GM12873 (cell line): ENCODE results near the gene CTNNA3.

Experiments used
- CTCF ChIP-seq: IDR thresholded peaks from 2 replicates; pipeline ENCODE4 v1.5.1; 2012; ENCODE audit warnings: low read depth, mild to moderate bottlenecking, moderate library complexity, low read length, control low read depth; ENCODE audit not compliant: insufficient read depth; ENCODE audit errors: missing control alignments

The CTNNA3 gene

GRCh38 chr10:66833861-66834260, 862.1 kb downstream of the CTNNA3 start:
- no peak for TF ChIP-seq CTCF

GRCh38 chr10:66832781-66833422, 863.1 kb downstream of the CTNNA3 start:
- no peak for TF ChIP-seq CTCF

GRCh38 chr10:66828957-66829356, 867.0 kb downstream of the CTNNA3 start:
- no peak for TF ChIP-seq CTCF

- no peak for TF ChIP-seq CTCF
Measured at GRCh38 chr10:66827353-66827752, 868.6 kb downstream of the CTNNA3 start.

- no peak for TF ChIP-seq CTCF
Measured at GRCh38 chr10:66823301-66823700, 872.7 kb downstream of the CTNNA3 start.

- TF ChIP-seq CTCF = no peak
Measured at GRCh38 chr10:66822801-66823200, 873.2 kb downstream of the CTNNA3 start.

GRCh38 chr10:66819691-66820090, 876.3 kb downstream of the CTNNA3 start:
- no peak for TF ChIP-seq CTCF
